ENCODE measurements around the gene DPH5. TPM values are rescaled to one million over a fixed set of nuclear protein-coding genes. Genes with fewer than 3 reads are reported as not detected.
"Not testable (repeated sequence)": the region's sequence is repeated elsewhere in the genome, so short reads cannot be mapped to it uniquely, and the experiment has no call there.

DPH5 gene
- total RNA-seq, 2 donors from 2014 or later, result 20.1 to 32.4 TPM

GRCh38 chr1:100959502-100960060 lies 66.0 kb downstream of the DPH5 start:
- no peak overlapping the region for H3K9ac ChIP-seq (ENCODE audit: low read depth in 2 of 2, low read length in 2 of 2)
- intact Hi-C loops (cut with DNase I), result no loop called here
- no peak for TF ChIP-seq CTCF (IDR thresholded peaks at IDR 0.05)

DNA sequence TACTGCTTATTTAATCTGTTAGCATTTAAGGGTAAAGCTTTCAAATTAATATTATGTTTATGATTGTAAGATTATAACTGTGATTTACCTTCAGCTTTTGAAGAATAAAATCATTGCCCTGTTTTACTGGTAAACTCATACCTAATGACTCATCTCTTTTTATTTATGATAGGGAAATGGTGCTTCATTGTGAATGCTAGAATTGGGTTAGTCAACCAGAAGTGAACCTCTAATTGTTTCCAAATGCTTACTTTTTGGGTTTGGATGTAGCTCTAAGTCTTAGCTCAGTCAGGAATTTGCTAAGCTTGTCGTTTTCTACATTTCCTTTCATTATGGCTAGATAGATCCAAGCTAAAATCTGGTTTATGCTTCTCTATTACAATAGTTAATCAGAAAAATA lies 70.3 kb downstream of the DPH5 start:
- Histone ChIP-seq H3K27ac (no peak overlapping the region), H3K9me3 (no peaks in the 10 kb centered on the region), H3K9ac (ENCODE audit: low read depth in 2 of 2, low read length in 2 of 2) (no peak overlapping the region), H3K27me3 (no peaks in the 10 kb centered on the region), H3K36me3 (no peaks in the 10 kb centered on the region), H3K4me1 (no peaks in the 10 kb centered on the region), H3K4me3 (no peak overlapping the region)
- TF ChIP-seq CTCF (IDR thresholded peaks at IDR 0.05), result no peak
- intact Hi-C loops (cut with DNase I), result no loop called here
- DNase-seq, result no peak

More at GRCh38 chr1:100959502-100960060, 66.0 kb downstream of the DPH5 start:
- Histone ChIP-seq H3K27me3 (no peaks in the 10 kb centered on the region), H3K9me3 (no peaks in the 10 kb centered on the region), H3K4me1 (no peaks in the 10 kb centered on the region), H3K36me3 (no peaks in the 10 kb centered on the region), H3K4me3 (no peak overlapping the region), H3K27ac (no peak overlapping the region)
- no peak for DNase-seq

DNA sequence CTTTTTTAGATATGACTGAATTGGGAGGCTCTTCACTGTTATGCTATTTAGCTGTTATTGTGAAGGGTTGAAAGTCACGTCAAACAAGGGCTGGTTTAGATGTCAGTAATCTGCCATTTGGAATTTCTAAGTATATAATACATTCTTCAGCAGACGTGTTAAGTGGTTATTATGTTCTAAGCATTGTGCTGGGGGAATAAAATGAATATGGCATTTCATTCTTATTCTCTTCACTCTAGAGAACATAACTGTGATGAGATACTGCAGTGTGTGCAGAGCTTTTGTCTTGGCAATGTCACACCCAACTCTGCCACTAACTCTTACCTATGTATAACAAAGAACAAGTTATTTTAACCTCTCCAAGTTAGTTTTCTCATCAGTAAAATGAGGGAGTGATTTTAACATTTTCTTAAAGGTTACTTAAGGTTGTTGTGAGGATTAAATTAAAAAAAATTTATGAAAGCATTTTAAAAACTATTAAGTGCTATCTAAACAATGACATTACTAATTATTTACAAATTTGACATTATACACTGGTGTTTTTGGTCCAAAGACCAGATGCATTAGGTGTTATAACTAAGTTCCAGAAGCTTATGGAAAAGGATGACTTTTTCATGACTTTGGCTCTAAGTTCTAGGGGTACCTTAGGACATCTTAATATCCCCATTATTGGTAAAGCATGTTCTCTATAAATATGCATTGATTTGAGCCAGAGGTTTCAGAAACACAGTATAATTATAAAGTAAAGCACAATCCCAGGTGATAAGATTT lies 71.4 kb downstream of the DPH5 start:
- intact Hi-C loops (cut with DNase I), result no loop called here

DNA sequence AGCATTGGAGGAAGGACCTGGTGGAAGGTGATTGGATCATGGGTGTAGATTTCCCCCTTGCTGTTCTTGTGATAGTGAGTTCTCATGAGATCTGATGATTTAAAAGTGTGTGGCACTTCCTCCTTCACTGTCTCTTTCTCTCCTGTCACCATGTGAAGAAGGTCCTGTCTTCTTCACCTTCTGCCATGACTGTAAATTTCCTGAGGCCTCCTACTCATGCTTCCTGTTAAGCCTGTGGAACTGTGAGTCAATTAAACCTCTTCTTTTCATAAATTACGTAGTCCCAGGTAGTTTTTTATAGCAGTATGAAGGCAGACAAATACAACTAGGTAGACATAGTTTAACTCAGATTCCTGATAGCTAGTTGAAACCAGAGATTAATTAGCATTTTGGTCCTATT lies 72.6 kb downstream of the DPH5 start:
- intact Hi-C loops (cut with DNase I); H3K9me3 ChIP-seq; H3K9ac ChIP-seq (ENCODE audit: low read depth in 2 of 2, low read length in 2 of 2); DNase-seq; H3K27me3 ChIP-seq; H3K36me3 ChIP-seq; H3K27ac ChIP-seq; H3K4me3 ChIP-seq: not testable (repeated sequence)
- peaks cover 14% of the 10 kb centered on the region for H3K4me1 ChIP-seq

More for the DNA sequence above, 71.4 kb downstream of the DPH5 start:
- no peak for DNase-seq
- Histone ChIP-seq H3K4me1 (peaks cover 11% of the 10 kb centered on the region), H3K27me3 (no peaks in the 10 kb centered on the region), H3K4me3 (no peak overlapping the region), H3K9me3 (no peaks in the 10 kb centered on the region), H3K27ac (no peak overlapping the region), H3K36me3 (no peaks in the 10 kb centered on the region), H3K9ac (ENCODE audit: low read depth in 2 of 2, low read length in 2 of 2) (no peak overlapping the region)
- no peak for TF ChIP-seq CTCF (IDR thresholded peaks at IDR 0.05)

GRCh38 chr1:100952104-100952745 lies 73.4 kb downstream of the DPH5 start:
- intact Hi-C loops (cut with DNase I), result no loop called here
- Histone ChIP-seq H3K4me3 (no peak overlapping the region), H3K9ac (ENCODE audit: low read depth in 2 of 2, low read length in 2 of 2) (no peak overlapping the region), H3K27me3 (no peaks in the 10 kb centered on the region), H3K27ac (no peak overlapping the region), H3K4me1 (peaks cover 14% of the 10 kb centered on the region), H3K9me3 (no peaks in the 10 kb centered on the region), H3K36me3 (no peaks in the 10 kb centered on the region)
- no peak for DNase-seq
- no peak for TF ChIP-seq CTCF (IDR thresholded peaks at IDR 0.05)

GRCh38 chr1:100950781-100951180 lies 74.8 kb downstream of the DPH5 start:
- intact Hi-C loops (cut with DNase I), result no loop called here
- H3K36me3 ChIP-seq, result no peaks in the 10 kb centered on the region
- H3K9me3 ChIP-seq, result no peaks in the 10 kb centered on the region
- no peak overlapping the region for H3K9ac ChIP-seq (ENCODE audit: low read depth in 2 of 2, low read length in 2 of 2)
- DNase-seq, result no peak
- peaks cover 14% of the 10 kb centered on the region for H3K4me1 ChIP-seq
- no peak for TF ChIP-seq CTCF (IDR thresholded peaks at IDR 0.05)
- no peak overlapping the region for H3K27ac ChIP-seq
- no peaks in the 10 kb centered on the region for H3K27me3 ChIP-seq
- H3K4me3 ChIP-seq, result no peak overlapping the region

Measured in colonic mucosa (tissue), 4 donors.